Gastrocnemius medialis (tissue), 4 donors: ENCODE results near the gene STRN3.

Experiments
- POLR2A ChIP-seq, 2 donors: fragments of 450-650 bp; IDR thresholded peaks; one replicate each; pipeline ENCODE4 v1.6.1; 2017; ENCODE audit warnings: antibody characterized with exemption in 2 of 2, mild to moderate bottlenecking in 2 of 2, moderate library complexity in 2 of 2
- TF ChIP-seq, protein P1 (sequence below), 5 experiments: fragments of 450-650 bp in 3 of 5; fragments of 200-600 bp in 2 of 5; sonication (generic) in 2 of 5; IDR thresholded peaks in 4 of 5; conservative IDR thresholded peaks in 1 of 5; 1 replicate in 4 of 5; 2 replicates in 1 of 5; pipeline ENCODE4 v1.5.1; 2016 to 2019; ENCODE audit warnings: antibody characterized with exemption in 5 of 5, mild to moderate bottlenecking in 3 of 5, moderate library complexity in 3 of 5

DNA sequence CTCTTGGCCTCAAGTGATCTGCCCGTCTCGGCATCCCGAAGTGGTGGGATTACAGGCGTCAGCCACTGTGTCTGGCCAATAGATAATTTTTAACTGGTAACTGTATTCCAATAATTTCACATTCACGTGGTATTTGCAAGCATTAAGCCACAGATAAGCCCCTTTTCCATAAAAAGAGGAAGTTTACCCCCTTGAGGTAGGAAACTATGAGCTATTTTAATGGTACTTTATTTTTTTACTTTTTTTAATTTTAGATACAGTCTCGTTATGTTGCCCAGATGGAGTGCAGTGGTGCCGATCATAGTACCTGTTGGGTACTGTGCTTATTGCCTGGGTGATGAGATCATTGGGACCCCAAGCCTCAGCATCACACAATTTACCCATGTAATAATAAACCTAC lies 43.6 kb downstream of the STRN3 start:
- TF ChIP-seq, protein P1, sequence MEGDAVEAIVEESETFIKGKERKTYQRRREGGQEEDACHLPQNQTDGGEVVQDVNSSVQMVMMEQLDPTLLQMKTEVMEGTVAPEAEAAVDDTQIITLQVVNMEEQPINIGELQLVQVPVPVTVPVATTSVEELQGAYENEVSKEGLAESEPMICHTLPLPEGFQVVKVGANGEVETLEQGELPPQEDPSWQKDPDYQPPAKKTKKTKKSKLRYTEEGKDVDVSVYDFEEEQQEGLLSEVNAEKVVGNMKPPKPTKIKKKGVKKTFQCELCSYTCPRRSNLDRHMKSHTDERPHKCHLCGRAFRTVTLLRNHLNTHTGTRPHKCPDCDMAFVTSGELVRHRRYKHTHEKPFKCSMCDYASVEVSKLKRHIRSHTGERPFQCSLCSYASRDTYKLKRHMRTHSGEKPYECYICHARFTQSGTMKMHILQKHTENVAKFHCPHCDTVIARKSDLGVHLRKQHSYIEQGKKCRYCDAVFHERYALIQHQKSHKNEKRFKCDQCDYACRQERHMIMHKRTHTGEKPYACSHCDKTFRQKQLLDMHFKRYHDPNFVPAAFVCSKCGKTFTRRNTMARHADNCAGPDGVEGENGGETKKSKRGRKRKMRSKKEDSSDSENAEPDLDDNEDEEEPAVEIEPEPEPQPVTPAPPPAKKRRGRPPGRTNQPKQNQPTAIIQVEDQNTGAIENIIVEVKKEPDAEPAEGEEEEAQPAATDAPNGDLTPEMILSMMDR (IDR thresholded peaks at IDR 0.05 in 4 of 5, conservative IDR thresholded peaks at IDR 0.05 in 1 of 5) = no peak
- no peak for TF ChIP-seq POLR2A (IDR thresholded peaks at IDR 0.05)
